ENCODE measurements around the gene MMP3.

Gene MMP3

GRCh38 chr11:102850973-102851745 lies 7.8 kb upstream of the MMP3 start:
- Histone ChIP-seq H3K9me3 (ENCODE audit: low read length) (no peaks in the 10 kb centered on the region), H3F3A (ENCODE audit: insufficient read depth, low read length) (no peaks in the 10 kb centered on the region), H3K9ac (ENCODE audit: low read length) (no peak overlapping the region), H3K79me2 (ENCODE audit: insufficient read depth, low read length) (no peaks in the 10 kb centered on the region), H3K27ac (ENCODE audit: low read depth, low read length, poor library complexity, severe bottlenecking) (no peak overlapping the region), H3K4me3 (ENCODE audit: low read depth, low read length, poor library complexity, severe bottlenecking) (no peak overlapping the region), H3K27me3 (ENCODE audit: insufficient read depth, low read length) (no peaks in the 10 kb centered on the region), H3K9me2 (ENCODE audit: low read depth, low read length) (no peaks in the 10 kb centered on the region), H3K36me3 (ENCODE audit: insufficient read depth, low read length) (no peaks in the 10 kb centered on the region), H3K4me1 (ENCODE audit: insufficient read depth, low read length, severe bottlenecking) (no peaks in the 10 kb centered on the region), H4K20me1 (ENCODE audit: insufficient read depth, low read length) (no peaks in the 10 kb centered on the region), H2AFZ (ENCODE audit: low read length) (no peak overlapping the region), H3K4me2 (ENCODE audit: low read length) (no peak overlapping the region)
- TF ChIP-seq EZH2 (IDR thresholded peaks at IDR 0.05; ENCODE audit: borderline replicate concordance, low read length): no peak

GRCh38 chr11:102849311-102849710 lies 5.9 kb upstream of the MMP3 start:
- Histone ChIP-seq H3F3A (ENCODE audit: insufficient read depth, low read length) (no peaks in the 10 kb centered on the region), H3K9ac (ENCODE audit: low read length) (no peak overlapping the region), H2AFZ (ENCODE audit: low read length) (no peak overlapping the region), H4K20me1 (ENCODE audit: insufficient read depth, low read length) (no peaks in the 10 kb centered on the region), H3K9me3 (ENCODE audit: low read length) (no peaks in the 10 kb centered on the region), H3K79me2 (ENCODE audit: insufficient read depth, low read length) (no peaks in the 10 kb centered on the region), H3K36me3 (ENCODE audit: insufficient read depth, low read length) (no peaks in the 10 kb centered on the region), H3K9me2 (ENCODE audit: low read depth, low read length) (no peaks in the 10 kb centered on the region), H3K27me3 (ENCODE audit: insufficient read depth, low read length) (no peaks in the 10 kb centered on the region), H3K4me1 (ENCODE audit: insufficient read depth, low read length, severe bottlenecking) (no peaks in the 10 kb centered on the region), H3K4me2 (ENCODE audit: low read length) (no peak overlapping the region), H3K27ac (ENCODE audit: low read depth, low read length, poor library complexity, severe bottlenecking) (no peak overlapping the region), H3K4me3 (ENCODE audit: low read depth, low read length, poor library complexity, severe bottlenecking) (no peak overlapping the region)
- TF ChIP-seq CTCF (IDR thresholded peaks at IDR 0.05; ENCODE audit: low read length) (no peak), EZH2 (IDR thresholded peaks at IDR 0.05; ENCODE audit: borderline replicate concordance, low read length) (no peak)

- H3K9ac ChIP-seq (ENCODE audit: low read length): no peak overlapping the region
- no peaks in the 10 kb centered on the region for H3K27me3 ChIP-seq (ENCODE audit: insufficient read depth, low read length)
- no peak overlapping the region for H3K4me3 ChIP-seq (ENCODE audit: low read depth, low read length, poor library complexity, severe bottlenecking)
- no peaks in the 10 kb centered on the region for H3K4me1 ChIP-seq (ENCODE audit: insufficient read depth, low read length, severe bottlenecking)
- H3F3A ChIP-seq (ENCODE audit: insufficient read depth, low read length): no peaks in the 10 kb centered on the region
- no peaks in the 10 kb centered on the region for H3K9me3 ChIP-seq (ENCODE audit: low read length)
- H3K36me3 ChIP-seq (ENCODE audit: insufficient read depth, low read length): no peaks in the 10 kb centered on the region
- no peaks in the 10 kb centered on the region for H3K79me2 ChIP-seq (ENCODE audit: insufficient read depth, low read length)
- no peaks in the 10 kb centered on the region for H3K9me2 ChIP-seq (ENCODE audit: low read depth, low read length)
- no peak overlapping the region for H3K4me2 ChIP-seq (ENCODE audit: low read length)
- no peak overlapping the region for H2AFZ ChIP-seq (ENCODE audit: low read length)
- no peak overlapping the region for H3K27ac ChIP-seq (ENCODE audit: low read depth, low read length, poor library complexity, severe bottlenecking)
- no peaks in the 10 kb centered on the region for H4K20me1 ChIP-seq (ENCODE audit: insufficient read depth, low read length)
- no peak for TF ChIP-seq EZH2 (IDR thresholded peaks at IDR 0.05; ENCODE audit: borderline replicate concordance, low read length)
- no peak for TF ChIP-seq CTCF (IDR thresholded peaks at IDR 0.05; ENCODE audit: low read length)
Measured at GRCh38 chr11:102846292-102846691, 2.9 kb upstream of the MMP3 start.

GRCh38 chr11:102842930-102843329 lies 479 bp downstream of the MMP3 start:
- Histone ChIP-seq H3K9me2 (ENCODE audit: low read depth, low read length) (no peaks in the 10 kb centered on the region), H4K20me1 (ENCODE audit: insufficient read depth, low read length) (no peaks in the 10 kb centered on the region), H3K9me3 (ENCODE audit: low read length) (no peaks in the 10 kb centered on the region), H3K36me3 (ENCODE audit: insufficient read depth, low read length) (no peaks in the 10 kb centered on the region), H3K4me1 (ENCODE audit: insufficient read depth, low read length, severe bottlenecking) (no peaks in the 10 kb centered on the region), H3K27ac (ENCODE audit: low read depth, low read length, poor library complexity, severe bottlenecking) (no peak overlapping the region), H3K79me2 (ENCODE audit: insufficient read depth, low read length) (no peaks in the 10 kb centered on the region), H3K4me3 (ENCODE audit: low read depth, low read length, poor library complexity, severe bottlenecking) (no peak overlapping the region), H3K9ac (ENCODE audit: low read length) (no peak overlapping the region), H3K27me3 (ENCODE audit: insufficient read depth, low read length) (no peaks in the 10 kb centered on the region), H3K4me2 (ENCODE audit: low read length) (no peak overlapping the region), H3F3A (ENCODE audit: insufficient read depth, low read length) (no peaks in the 10 kb centered on the region), H2AFZ (ENCODE audit: low read length) (no peak overlapping the region)
- TF ChIP-seq EZH2 (IDR thresholded peaks at IDR 0.05; ENCODE audit: borderline replicate concordance, low read length) (no peak), CTCF (IDR thresholded peaks at IDR 0.05; ENCODE audit: low read length) (no peak)
